T follicular helper cell (primary cell): ENCODE measurements around the gene CCNA2.

Experiments used
- DNase-seq: peaks from one replicate; pipeline ENCODE4 v3.0.0-alpha.2; 2020; ENCODE audit warnings: low read depth

CCNA2 gene

DNA sequence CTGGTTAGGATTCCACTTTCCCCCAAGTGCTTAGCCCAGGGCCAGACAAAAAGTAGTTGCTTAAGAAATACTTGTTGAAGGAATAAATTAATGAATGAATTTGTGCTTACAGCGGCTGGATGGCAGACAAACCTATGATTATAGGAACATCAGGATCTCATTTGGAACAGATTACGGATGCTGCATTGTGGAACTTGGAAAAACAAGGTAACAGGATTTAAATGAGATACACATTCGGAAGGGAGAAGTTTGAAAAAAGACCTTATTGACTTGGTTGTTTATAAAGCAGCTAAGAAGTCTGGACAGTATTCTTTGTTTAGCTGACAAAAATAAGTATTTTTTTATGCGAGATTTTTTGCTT lies 22.0 kb downstream of the CCNA2 start:
- DNase-seq: no peak

DNA sequence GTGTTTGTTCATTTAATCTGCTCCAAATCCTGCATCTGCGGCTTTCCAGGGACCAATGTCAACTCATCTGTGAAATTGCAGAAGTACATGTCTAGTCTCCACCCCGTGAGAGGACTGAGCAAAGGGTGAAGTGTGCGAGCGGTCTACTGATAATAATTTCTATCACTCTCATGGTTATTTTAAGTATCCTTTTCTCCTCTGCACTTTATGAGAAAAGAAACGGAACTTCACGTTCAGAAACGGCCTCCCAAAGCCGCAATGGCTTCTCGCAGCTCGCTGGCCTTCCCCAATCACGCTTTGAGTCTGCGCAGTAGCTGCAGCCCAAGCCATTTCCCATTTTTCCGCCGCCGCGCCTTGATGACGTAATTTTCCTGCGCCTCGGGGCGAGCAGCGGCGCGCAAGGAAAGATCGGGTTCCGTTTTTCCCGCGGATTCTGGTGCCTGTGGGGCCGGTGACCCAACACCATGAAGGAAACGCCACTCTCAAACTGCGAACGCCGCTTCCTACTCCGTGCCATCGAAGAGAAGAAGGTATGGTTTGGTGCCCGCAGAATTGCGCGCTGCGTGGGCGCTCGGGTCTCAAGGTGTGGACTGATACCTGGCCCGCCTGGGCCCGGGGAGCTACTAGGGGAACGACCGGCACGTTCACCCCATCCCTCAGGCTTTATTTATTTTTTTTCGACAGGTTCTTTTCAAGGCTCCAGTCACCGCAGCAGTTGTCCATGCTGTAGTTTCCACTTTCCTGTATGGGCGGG lies 22.5 kb downstream of the CCNA2 start, which contains the start of gene EXOSC9:
TSS of gene EXOSC9 (plus strand) at position 363 of the 754 bp plus-strand sequence. CDS start at position 465, 102 bp downstream.
- DNase-seq: peak; percentile 92

DNA sequence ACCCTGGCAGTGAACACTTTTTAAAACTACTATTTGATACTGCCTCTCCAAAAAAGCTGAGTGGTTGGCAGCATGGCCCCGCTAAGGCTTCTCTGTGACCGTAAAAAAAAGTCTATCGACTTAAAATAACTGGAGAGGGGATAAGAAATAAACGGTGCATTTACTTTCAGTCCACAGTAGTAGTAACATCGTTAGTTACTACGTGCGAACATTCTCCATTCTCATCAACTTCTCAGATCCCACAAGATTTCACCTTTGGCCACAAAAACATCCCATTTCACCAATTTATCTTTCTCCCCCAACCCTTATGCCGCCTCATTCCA lies 23.1 kb downstream of the CCNA2 start:
- no peak for DNase-seq

DNA sequence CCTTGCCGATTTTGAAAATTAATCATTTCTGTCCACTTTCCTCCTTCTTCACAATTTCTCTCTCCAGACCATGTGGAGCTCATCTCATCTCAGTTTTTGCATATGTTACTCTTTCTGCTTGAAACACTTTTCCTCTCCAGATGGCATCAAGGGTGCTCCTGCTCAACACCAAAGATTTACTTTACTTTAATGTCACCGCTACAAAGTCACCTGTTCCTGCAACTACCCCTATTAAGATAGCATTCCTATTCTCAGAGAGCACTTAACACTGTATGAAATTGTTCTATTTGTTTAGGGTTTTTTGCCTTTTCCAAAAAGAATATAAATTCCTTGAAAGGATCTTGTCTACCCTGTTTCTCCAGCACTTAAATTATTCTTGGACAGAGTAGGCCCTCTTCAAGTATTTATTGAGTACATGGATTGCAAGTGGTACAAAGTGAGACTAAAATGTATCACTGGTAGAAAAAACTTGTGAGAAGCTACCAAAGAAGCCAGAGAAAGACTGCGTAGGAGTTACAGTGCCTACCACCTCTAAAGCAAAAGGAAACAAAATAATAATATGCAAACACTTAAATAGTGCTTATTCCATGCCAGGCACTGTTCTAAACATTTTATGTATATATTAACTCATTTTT lies 23.7 kb downstream of the CCNA2 start:
- DNase-seq: no peak

DNA sequence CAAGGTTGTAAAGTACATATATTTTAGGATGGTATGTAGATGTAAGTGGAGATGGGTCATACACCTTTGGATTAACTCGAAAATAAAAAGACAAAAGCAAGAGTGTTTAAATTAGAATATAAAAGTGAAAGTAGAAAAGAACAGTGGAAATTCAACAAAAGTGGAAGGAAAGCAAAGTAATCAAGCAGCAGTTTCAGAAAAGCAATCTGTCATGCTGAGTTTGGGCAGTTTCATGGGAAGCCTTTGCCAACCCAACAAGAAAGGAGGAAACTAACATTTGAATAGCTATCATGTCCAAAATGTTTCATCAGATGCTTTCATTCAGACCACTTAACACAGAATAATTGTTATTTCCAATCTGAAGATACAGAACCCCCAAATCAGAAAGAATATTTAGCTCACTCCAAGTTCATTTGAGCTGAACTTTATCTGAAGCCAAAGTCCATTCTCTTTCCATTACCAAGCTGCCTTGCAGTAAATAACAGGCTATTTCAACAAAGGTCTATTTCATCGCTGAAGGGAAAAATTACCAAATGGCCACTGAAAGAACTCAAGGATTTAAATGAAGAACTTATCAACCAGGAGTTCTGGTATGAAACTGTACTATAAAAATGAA lies 24.4 kb downstream of the CCNA2 start:
- DNase-seq: no peak

DNA sequence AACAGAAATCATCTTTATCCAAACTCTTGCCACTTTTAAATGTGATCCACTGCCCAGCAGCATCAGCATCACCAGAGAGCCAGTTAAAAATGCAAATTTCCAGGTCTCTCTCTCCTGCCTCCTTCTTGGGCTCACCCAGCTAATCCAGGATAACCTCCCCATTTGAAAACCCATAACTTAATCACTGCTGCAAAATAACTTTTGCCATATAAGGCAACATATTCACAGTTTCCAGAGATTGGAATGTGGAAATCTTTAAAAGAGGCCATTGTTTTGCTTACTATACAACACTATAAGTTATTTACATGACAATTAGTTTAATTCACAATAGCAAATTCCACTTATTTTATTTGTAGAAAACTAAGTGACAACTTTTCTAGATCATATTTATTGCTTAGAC lies 27.4 kb downstream of the CCNA2 start:
- no peak for DNase-seq

DNA sequence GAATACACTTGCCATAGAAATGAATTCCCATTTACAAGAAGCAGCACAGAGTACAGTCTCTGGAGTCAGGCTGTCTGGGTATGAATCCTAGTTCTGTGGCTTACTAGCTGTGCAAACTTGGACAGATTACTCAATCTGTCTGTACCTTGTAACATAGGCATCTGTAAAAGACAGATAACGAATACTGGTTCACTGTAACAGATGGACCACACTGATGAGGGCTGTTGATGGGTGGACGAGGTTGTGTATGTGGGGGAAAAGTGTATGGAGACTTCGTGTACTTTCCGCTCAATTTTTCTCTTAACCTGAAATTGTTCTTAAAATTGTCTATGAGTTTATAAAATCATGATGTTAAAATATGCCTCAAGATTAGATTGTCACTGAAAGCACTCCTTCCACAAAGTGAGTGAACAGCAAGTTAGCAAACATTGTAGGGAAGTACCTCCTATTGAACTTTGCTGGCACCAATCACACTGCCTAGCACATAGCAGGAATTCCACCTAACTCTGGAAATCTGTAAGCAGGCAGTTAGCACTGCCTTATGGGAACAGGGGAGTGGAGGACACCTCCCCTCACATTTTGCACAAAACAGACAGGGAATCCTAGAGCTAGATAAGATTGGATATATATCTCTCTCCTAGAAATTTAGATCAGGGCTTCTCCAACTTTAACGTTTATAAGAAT lies 29.0 kb downstream of the CCNA2 start:
- DNase-seq: no peak

DNA sequence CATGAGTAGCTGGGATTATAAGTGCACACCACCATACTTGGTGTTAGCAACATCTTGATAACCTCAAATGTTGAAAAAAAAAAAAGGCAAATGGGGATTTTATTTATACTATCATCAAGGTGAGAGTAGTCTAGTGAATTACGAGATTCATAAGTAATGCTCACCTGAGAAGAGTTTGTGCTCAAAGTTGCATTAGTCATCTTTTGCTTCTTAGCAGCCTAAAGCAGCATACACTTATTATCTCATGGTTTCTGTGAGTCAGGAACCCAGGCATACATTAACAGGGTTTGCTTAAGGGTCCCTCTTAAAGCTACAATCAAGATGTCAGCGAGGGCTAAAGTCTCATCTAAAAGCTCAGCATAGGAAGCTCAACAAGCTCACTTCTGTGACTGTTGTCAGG lies 30.7 kb downstream of the CCNA2 start:
- no peak for DNase-seq

DNA sequence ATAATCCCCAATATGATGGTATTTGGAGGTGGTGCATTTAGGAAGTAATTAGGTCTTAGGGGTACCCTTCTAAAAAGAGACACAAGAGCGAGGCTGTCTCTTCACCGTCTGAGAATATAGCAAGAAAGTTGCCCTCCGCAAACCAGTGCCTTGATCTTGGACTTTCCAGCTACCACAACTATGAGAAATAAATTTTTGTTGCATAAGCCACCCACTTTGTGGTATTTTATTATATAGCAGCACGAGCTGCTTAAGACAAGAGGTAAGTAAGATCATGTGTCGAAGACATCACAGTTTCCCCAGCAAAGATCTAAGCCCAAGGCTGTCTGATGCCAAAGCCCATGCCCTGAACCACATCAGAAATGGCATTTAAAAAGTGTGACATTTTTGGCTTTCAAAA lies 32.2 kb downstream of the CCNA2 start:
- DNase-seq: no peak

DNA sequence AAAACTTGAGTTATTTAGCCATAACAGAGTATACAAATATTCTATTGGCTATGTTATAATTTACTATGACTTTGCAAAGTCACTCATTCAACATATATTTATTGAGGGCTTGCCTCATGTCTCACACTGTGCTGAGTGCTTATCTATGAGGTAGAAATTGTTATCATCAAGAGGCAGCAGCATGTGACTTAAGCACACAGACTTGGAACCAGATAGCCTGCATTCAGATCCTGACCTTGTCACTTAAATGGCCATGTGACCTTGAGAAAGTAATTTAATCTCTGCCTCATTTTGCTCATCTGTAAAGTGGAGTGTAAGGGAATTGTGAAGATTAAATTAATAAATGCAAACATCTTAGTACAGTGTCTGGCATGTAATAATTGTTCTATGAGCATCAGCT lies 32.7 kb downstream of the CCNA2 start:
- no peak for DNase-seq

DNA sequence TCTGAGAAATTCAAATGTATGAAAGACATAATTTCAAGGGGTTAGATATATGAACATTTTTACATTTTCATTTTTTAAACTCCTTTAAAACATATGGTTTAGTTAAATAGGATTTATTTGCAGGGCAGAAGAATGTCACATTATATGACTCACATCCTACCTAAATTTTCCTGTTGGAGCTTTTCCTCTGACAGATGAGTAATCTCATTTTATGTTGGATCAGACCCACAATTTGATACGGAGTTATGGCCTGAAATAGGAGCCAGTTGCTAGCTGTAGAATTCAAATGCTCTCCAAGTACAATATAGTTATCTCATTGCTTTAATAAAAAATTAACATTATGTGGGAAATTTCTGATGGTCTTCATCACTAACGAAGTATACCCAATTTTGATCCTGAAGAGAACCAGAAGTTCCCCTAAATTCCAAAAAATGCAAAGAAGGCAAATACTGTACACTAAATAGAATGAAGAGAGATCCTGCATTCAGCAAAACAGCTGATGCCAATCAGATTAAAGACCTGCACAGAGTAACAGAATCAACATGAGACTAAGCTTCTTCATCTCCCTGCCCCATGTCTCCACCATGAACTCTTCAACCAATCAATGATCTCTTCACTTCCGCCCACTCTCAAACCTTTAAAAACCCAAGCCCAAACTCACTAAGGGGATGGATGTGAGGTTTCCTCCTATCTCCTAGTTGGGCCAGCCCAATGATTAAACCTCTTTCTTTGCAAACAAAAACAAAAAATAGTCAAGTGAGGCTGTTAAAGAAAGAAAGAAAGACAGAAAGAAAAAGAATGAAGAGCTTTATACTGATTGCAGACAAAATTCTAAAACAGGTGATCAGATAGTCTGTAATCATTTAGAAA lies 33.5 kb downstream of the CCNA2 start:
- no peak for DNase-seq

DNA sequence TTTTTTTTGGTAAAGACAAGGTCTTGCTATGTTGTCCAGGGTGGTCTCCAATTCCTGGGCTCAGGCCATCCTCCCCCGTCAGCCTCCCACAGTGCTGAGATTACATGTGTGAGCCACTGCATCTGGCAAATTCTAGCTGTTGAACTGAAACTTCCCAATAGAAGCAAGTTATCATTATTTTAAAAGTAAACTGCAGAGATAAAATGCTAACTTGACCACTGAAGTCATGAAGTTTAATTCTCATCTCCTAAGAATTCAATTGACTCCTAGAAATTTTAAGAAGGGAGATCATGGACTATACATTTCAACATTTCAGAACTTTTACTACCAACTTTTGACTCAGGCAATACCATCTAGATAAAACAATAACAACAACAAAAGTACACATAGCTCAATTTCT lies 34.2 kb downstream of the CCNA2 start:
- no peak for DNase-seq

DNA sequence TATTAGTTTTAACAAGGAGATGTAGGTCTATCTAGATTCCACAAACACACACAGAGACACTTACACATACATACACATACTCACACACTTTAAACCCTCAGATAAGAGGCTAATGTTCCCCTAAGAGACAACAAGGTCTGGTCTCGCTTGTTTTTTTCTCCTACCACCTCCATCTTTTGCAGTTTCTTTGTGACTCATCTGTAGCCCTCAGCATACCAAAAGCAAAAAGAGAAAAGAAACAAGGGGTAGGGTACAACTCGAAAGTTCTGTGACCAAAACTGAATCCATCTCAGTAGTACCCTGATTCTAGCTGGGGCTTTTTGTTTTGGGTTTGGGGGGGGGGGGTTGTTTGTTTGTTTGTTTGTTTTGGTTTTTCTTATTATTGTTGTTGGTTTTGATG lies 34.8 kb downstream of the CCNA2 start:
- DNase-seq: no peak

DNA sequence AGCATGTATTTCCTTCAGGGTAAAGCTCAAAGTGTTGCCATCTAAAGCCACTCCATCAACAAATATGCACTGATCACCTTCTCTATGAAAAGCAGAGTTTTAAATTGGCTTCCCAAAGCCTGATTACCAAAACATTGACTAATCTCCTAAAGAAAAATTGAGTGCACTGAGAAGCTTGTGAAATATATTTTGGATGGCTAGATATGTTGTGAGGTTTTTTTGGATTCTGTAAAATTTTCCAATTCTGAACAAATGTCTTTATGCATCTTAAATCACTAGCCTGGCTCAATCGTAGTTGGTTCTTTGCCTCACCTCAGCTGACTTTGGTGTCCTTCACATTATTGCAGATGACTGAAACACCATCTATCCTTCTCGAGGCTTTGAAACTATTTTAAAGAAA lies 37.5 kb downstream of the CCNA2 start:
- DNase-seq: no peak

DNA sequence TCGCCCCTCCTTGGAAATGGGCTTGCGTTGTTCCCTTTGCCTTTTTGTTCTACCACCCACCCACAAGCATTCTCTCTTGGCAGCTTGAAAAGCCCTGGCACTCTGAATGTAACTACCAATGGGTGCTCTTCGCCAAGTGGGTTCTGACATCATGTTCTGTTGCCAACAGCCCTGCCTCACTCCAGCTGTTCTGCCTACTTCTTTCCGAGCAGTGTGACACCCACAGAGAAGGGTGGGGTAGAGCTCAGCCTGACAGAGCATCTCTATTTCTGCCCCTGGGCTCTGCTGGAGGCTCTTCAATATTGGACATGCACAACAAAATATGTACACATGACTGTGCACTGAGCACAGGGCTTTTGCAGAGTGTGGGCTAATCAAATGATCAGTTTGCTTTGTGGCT lies 38.2 kb downstream of the CCNA2 start:
- no peak for DNase-seq

DNA sequence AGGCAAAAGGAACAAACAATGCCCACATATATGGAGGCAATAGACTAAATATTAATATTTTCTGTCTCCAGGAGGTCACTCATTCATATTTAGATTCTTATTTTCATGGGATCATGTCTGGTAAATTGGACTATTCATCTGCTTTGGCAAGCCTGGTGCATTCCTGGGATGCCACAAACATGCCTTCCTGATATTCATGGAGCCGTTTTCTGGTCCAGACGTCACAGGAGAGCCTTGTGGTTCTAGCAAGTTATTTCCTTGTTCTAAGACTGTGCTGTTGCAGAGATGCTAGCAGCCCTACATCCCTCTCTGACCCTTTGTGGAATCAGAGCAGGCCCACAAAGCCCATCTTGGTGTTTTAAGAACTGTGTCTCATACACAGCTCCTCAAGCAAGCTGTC lies 38.7 kb downstream of the CCNA2 start:
- DNase-seq: no peak

DNA sequence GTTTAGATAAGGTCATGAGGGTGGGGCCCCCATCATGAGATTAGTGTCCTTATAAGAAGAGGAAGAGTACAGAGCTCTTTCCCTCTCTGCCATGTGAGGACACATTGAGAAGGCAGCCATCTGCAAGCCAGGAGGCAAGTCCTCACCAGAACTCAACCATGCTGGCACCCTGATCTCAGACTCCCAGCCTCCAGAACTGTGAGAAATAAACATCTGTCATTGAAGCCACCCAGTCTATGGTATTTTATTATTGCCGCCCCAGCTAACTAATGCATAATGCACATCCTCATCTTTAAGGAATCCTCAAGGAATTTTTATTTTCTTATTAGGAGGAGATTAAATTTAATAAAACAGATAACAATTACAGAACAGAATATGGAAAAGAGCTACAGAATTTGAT lies 39.3 kb downstream of the CCNA2 start:
- no peak for DNase-seq

DNA sequence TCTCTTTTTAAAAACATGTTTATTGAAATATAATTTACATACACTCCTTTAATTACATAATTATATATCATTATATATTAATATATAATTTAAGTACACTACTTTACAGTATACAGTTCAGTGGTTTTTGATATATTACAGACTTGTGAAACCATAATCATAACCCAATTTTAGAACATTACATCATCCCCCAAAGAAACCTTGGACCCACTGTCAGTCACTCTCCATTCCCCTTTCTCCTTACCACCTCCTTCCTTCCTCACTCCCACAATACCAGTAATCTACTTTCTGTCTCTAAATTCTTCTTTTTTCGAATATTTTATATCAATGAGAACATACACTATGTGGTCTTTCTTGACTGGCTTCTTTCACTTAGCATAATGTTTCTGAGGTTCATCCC lies 40.5 kb downstream of the CCNA2 start:
- DNase-seq: no peak

DNA sequence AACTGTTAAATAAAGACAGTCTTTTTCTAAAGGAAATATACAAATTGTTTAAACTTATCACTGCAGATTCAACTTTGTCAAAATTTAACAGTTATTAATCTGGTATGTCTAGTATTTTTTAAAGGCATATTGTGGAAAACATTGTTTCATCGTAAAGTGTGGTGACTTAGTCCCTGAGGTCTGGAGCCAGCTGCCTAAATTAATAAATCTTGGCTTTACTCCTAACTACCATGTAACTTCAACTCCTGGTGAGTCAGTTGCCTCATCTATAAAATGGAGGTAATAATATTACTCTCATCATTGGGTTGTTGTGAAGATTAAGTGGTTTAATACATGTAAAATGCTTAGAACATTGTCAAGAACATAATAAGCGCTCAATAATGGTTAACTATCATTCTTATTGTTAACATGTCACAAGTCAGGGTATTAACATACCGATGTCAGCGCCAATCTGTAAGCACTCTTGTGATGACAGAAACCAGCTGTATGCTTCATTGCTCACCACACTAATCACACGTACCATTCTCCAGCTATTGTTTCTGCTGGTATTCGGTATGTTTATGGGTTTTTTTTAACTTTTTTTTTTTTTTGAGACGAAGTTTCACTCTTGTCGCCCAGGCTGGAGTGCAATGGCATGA lies 44.6 kb downstream of the CCNA2 start:
- no peak for DNase-seq

DNA sequence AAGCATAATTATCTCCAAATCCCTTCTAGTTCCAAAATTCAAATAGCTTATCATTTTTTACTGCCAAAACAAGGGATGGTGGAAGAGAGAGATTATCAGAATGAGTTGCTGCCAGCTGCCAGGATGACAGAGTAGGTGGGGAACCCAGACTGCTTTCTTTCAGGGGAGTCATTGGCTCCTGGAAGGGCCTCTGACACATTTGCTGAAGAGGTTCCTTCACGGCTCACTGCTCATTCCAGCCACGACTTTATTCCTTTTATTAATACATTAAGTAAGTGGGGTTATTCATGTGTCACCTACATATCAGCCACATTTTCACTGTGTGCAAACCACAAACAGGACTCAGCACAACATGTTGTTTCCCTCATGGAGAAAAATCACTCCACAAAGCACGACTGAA lies 46.1 kb downstream of the CCNA2 start:
- no peak for DNase-seq

DNA sequence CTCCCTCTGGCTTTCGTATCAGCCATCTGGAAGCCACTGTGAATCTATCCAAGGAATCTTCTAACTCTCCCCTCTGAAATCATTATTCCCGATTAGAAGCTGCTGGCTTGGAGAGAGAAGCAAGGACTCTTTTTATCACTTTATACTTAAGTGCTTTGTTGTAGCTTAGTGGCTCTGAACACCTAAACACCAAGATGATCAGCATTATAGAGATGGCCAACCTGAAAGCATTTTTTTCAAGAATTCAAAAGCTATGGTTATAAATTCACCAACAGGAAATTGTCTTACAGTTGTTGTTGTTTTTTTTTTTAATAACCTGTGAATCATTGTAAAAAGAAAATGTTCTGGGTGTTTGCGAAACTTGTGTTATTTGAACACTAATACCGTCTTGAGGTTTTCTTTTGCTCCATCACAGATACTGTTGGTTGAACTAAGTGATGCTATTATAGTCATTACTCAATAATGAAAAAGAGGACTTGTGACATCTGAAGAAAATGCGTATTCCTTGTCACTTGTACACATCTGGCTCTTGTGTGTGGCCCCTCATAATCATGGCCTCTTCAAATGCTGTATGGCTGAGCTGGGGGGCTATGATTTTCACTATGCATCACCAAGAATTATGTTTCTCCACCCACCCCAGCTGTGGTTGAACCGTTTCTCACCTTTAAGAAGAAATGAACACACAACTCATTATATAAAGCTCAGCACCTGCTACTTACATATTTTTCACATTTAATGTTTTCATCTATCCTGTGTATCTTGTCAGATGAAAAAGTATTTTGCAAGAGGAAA lies 46.9 kb downstream of the CCNA2 start:
- no peak for DNase-seq
